ENCODE measurements around the gene HACD3. TPM values are rescaled to one million over a fixed set of nuclear protein-coding genes. Genes with fewer than 3 reads are reported as not detected.
A peak's percentile ranks its signal among the peaks of the same experiment; 100 is the strongest.

The HACD3 gene
- total and polyA plus RNA-seq, 2 donors (not counting 1 experiment from before 2014, with no cell fraction given) = 4.5 to 18.8 TPM

- WGBS (ENCODE audit: insufficient coverage) = no CpG with 5 or more reads among the region's 1 CpG
- H3K27me3 ChIP-seq (replicated peaks in 1 of 4; ENCODE audit: control extremely low read depth in 1 of 4, control insufficient read depth in 3 of 4, insufficient read depth in 4 of 4, low read length in 3 of 4) = no peaks in the 10 kb centered on the region
- H3K79me2 ChIP-seq (ENCODE audit: control insufficient read depth, insufficient read depth, low read length) = no peaks in the 10 kb centered on the region
- no peaks in the 10 kb centered on the region for H3K9me3 ChIP-seq (ENCODE audit: control extremely low read depth in 1 of 3, control insufficient read depth in 2 of 3, insufficient read depth in 1 of 3, low read length in 2 of 3)
- H3K27ac ChIP-seq (ENCODE audit: low read length in 2 of 2) = no peak overlapping the region
- ChIA-PET CTCF (no interaction called here), POLR2A (no interaction called here)
- TF ChIP-seq CTCF (IDR thresholded peaks at IDR 0.05) (no peak), EZH2 (IDR thresholded peaks at IDR 0.05; ENCODE audit: borderline replicate concordance, insufficient read depth, low read depth, low read length, poor library complexity, severe bottlenecking) (no peak)
- Mint-ChIP-seq H3K27me3 (no peaks in the 10 kb centered on the region), H3K9me3 (ENCODE audit: insufficient read depth) (no peaks in the 10 kb centered on the region), H3K27ac (no peak overlapping the region), H3K4me3 (no peak overlapping the region), H3K4me1 (peaks cover 16% of the 10 kb centered on the region)
- no peak for DNase-seq
- H3K4me2 ChIP-seq (replicated peaks; ENCODE audit: low read depth, low read length, poor library complexity, severe bottlenecking) = no peak overlapping the region
- no peak overlapping the region for H3K4me3 ChIP-seq (ENCODE audit: control extremely low read depth in 1 of 5, extremely low read depth in 1 of 5, insufficient read depth in 1 of 5, low read depth in 2 of 5, low read length in 4 of 5)
- no peak for ATAC-seq (ENCODE audit: low read depth)
- peaks cover 4 to 11% of the 10 kb centered on the region in 2 donors for H3K4me1 ChIP-seq (ENCODE audit: control insufficient read depth in 2 of 2, insufficient read depth in 2 of 2, low read length in 2 of 2)
- no peak overlapping the region for H3K9ac ChIP-seq (ENCODE audit: low read length)
- intact Hi-C loops (cut with micrococcal nuclease) = no loop called here
- no peaks in the 10 kb centered on the region for H4K20me1 ChIP-seq (ENCODE audit: control insufficient read depth, insufficient read depth, low read length, poor library complexity, severe bottlenecking)
- H2AFZ ChIP-seq (ENCODE audit: insufficient read depth, low read depth, low read length, poor library complexity, severe bottlenecking) = no peak overlapping the region
- H3K36me3 ChIP-seq (replicated peaks in 1 of 2; ENCODE audit: control extremely low read depth in 1 of 2, control insufficient read depth in 1 of 2, extremely low read depth in 1 of 2, insufficient read depth in 2 of 2, low read length in 1 of 2) = peaks cover 25 to 53% of the 10 kb centered on the region in 2 experiments
These were observed 56.8 kb downstream of the HACD3 start for GRCh38 chr15:65587094-65587493.

GRCh38 chr15:65595960-65596359, 65.7 kb downstream of the HACD3 start:
- H3K4me3 ChIP-seq (ENCODE audit: control extremely low read depth in 1 of 5, extremely low read depth in 1 of 5, insufficient read depth in 1 of 5, low read depth in 2 of 5, low read length in 4 of 5) = no peak overlapping the region
- intact Hi-C loops (cut with micrococcal nuclease) = loop anchor here (5.0 kb wide), 1 partner anchor 691 kb away; no protein-coding TSS in a partner anchor
- WGBS (ENCODE audit: insufficient coverage) = no CpG with 5 or more reads among the region's 3 CpGs

More at GRCh38 chr15:65595960-65596359, 65.7 kb downstream of the HACD3 start:
- H3K9me3 ChIP-seq (ENCODE audit: control extremely low read depth in 1 of 3, control insufficient read depth in 2 of 3, insufficient read depth in 1 of 3, low read length in 2 of 3) = no peaks in the 10 kb centered on the region
- no peaks in the 10 kb centered on the region for H3K4me1 Mint-ChIP-seq
- no peak overlapping the region for H3K27ac ChIP-seq (ENCODE audit: low read length in 2 of 2)
- ChIA-PET CTCF (interaction anchor here (0.9 to 2.2 kb wide), 8 partner anchors 11 to 903 kb away, joined by 3 to 8 read pairs (median 4); partner anchors contain the start of gene INTS14), POLR2A (no interaction called here)
- no peaks in the 10 kb centered on the region for H3K27me3 Mint-ChIP-seq
- H4K20me1 ChIP-seq (ENCODE audit: control insufficient read depth, insufficient read depth, low read length, poor library complexity, severe bottlenecking) = no peaks in the 10 kb centered on the region
- H3K4me1 ChIP-seq (ENCODE audit: control insufficient read depth in 2 of 2, insufficient read depth in 2 of 2, low read length in 2 of 2) = no peaks in the 10 kb centered on the region
- H3K27me3 ChIP-seq (replicated peaks in 1 of 4; ENCODE audit: control extremely low read depth in 1 of 4, control insufficient read depth in 3 of 4, insufficient read depth in 4 of 4, low read length in 3 of 4) = no peaks in the 10 kb centered on the region
- H3K36me3 ChIP-seq (replicated peaks in 1 of 2; ENCODE audit: control extremely low read depth in 1 of 2, control insufficient read depth in 1 of 2, extremely low read depth in 1 of 2, insufficient read depth in 2 of 2, low read length in 1 of 2) = peaks cover 19 to 64% of the 10 kb centered on the region in 2 experiments
- H3K9me3 Mint-ChIP-seq (ENCODE audit: insufficient read depth) = no peaks in the 10 kb centered on the region
- no peak overlapping the region for H3K4me3 Mint-ChIP-seq
- peak; percentile 38 for DNase-seq
- H3K4me2 ChIP-seq (replicated peaks; ENCODE audit: low read depth, low read length, poor library complexity, severe bottlenecking) = no peak overlapping the region
- TF ChIP-seq EZH2 (IDR thresholded peaks at IDR 0.05; ENCODE audit: borderline replicate concordance, insufficient read depth, low read depth, low read length, poor library complexity, severe bottlenecking) = no peak
- peak; percentile 58 for TF ChIP-seq CTCF (IDR thresholded peaks at IDR 0.05)
- H3K79me2 ChIP-seq (ENCODE audit: control insufficient read depth, insufficient read depth, low read length) = no peaks in the 10 kb centered on the region
- H3K9ac ChIP-seq (ENCODE audit: low read length) = no peak overlapping the region
- no peak for ATAC-seq (ENCODE audit: low read depth)
- no peak overlapping the region for H3K27ac Mint-ChIP-seq
- H2AFZ ChIP-seq (ENCODE audit: insufficient read depth, low read depth, low read length, poor library complexity, severe bottlenecking) = no peak overlapping the region

Data from B cell (primary cell).